Measurements from ENCODE around the gene RUFY1.
"Not testable (repeated sequence)": the region's sequence is repeated elsewhere in the genome, so short reads cannot be mapped to it uniquely, and the experiment has no call there.

- TF ChIP-seq CTCF (IDR thresholded peaks at IDR 0.05) = peak in 1 of 6 experiments; percentile 7
- not testable (repeated sequence) for TF ChIP-seq POLR2A (IDR thresholded peaks at IDR 0.05)
Measured at GRCh38 chr5:179519416-179520070, 30.8 kb upstream of the RUFY1 start.
